Right ventricle myocardium superior (tissue), 1 donor: ENCODE measurements around the gene HOXA10. TPM values are rescaled to one million over a fixed set of nuclear protein-coding genes. Genes with fewer than 3 reads are reported as not detected.

ENCODE experiments used
- ATAC-seq: fragments of 200-7000 bp; cut with Tn5 transposase; one replicate; pipeline ENCODE4 v1.9.1; 2020; ENCODE audit warnings: mild to moderate bottlenecking; ENCODE audit not compliant: poor library complexity
- DNase-seq: peaks from one replicate; pipeline ENCODE4 v3.0.0-alpha.2; 2020
- intact Hi-C: fragments of 100-400 bp; cut with DNase I; formaldehyde crosslinking; loops from one replicate; pipeline ENCODE4 v1.11.2; 2022
- total RNA-seq: library from RNA; stranded (reverse); fragmentation: NEBNext Ultra II Directional; extraction: Animal tissue kit (Norgen Biotek cat#: 25700); gene quantifications from one replicate; pipeline ENCODE4 v1.2.1, GENCODE V29; 2021
- donor health status: DM: no; HTN: yes; CAD: no; lungs with severe emphysema.

The HOXA10 gene
- total RNA-seq, 1 donor from 2014 or later: not detected

DNA sequence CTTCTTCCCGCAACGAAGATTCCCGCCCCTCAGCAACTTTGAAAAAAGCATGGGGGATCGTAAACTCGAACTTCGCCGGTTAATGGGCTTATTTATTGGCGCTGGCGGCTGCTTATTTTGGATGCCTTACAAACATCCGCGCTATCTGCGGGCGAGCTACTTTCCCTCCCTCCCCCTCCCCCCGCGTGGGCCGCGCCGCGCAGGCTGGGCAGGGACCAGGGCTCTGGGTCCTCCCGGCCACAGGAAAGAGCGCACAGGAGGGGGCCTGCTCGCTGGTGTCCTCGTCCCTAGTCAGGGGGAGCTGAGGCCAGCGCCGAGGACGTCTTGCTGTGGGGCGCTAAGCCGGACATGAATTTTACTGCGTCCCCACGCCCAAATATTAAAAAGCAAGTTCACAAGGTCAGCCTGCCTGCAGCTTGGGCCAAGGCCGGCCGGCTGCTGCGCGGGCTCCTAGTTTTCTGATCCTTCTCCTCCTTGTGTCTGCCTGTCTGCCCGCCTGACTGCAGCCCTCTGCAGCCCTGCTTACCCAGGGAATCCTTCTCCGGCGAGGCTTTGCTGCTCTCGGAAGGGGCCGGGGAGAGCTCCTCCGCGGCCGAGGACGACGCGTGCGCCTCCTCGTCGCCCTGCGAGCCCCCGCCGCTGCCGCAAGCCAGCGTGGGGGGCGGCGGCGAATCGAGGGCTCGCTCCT lies 1.2 kb downstream of the HOXA10 start:
- peak; percentile 39 for ATAC-seq
- DNase-seq: no peak
- intact Hi-C loops: no loop called here

- no peak for DNase-seq
- no peak for ATAC-seq
- intact Hi-C loops: no loop called here
Observed at GRCh38 chr7:27172315-27172774, 1.8 kb downstream of the HOXA10 start.

GRCh38 chr7:27171637-27172314 lies 2.3 kb downstream of the HOXA10 start:
- intact Hi-C loops: no loop called here
- no peak for DNase-seq
- ATAC-seq: no peak

GRCh38 chr7:27171325-27171636 lies 2.8 kb downstream of the HOXA10 start:
- intact Hi-C loops: no loop called here
- DNase-seq: no peak
- no peak for ATAC-seq

DNA sequence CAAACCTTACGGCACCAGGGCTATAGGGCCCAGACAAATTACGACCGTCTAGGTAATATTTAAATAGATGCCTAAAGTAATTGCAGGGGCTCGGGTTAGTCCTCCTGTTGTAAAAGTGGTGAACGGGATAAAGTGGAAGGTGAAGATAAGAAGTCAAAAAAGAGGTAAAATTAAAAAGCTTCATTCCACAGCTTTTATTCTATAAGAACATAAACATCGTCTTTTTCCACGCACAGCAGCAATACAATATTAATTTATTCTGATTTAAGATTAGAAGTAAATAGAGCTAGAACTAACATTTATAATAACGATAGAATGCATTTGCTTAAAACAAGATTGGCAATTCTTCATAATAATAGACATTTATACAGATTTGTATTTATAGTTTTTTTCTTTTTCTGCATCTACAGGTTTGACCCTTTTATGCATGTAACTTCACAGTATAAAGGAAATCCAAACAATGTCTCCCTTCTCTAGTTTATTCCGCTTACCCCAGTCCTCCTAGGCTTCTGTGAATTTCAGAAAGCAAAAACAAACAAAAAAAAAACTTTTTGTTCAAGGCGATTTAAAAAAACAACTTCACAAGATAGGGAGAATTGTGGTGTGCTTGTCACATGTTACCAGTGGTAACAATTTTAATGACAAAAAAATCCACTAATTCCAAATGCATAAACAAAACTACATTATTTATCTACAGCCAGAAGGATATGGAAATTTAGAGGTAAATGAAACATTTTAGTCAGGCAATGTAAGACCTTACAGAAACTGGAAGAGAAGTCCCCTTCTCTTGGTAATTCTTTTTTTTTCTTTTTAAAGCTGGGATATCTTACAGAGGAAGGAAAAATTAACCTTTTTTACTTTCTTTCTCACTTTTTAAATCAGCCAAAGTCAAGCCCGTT lies 3.4 kb downstream of the HOXA10 start:
- DNase-seq (no peak), ATAC-seq (no peak)
- intact Hi-C loops: no loop called here

DNA sequence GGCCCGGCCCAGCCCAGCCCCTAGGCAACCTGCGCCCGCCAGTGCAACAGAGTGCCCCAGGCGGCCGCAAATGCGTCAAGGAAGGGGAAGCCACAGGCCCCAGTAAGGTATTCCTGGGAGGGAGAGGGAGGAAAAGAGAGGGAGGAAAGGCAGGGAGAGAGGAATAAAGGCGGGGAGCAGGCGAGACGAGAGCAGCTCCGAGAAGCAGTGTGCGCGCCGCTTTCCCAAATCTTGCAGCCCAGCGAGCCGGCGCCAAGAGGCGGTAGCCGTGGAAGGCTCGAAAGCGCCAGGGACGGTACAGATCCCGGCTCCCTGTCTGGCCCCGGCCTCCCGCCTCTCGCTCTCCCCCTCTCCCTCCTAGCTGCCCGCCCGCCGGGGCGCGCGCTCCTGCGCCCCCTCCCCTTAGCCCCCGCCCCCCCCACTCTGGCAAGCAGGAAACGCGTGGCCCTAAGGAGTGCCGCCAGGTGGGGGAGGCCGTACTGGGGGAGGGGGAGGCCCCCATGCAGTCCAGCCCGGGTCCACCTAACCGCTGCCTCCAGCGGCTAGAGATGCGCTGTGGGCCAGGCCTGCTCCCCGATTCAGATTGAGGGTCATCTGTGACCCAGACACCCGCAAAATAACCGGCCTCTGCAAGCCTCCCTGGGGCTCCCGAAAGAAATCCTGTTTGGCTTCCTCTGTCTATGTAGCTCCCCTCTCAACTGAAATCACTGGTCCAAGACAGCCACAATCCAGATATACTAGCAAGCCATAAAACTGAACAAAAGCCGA lies 4.3 kb downstream of the HOXA10 start:
- no peak for ATAC-seq
- peak; percentile 22 for DNase-seq
- intact Hi-C loops: loop anchor here (10.0 kb wide), 1 partner anchor 1275 kb away; no protein-coding TSS in a partner anchor

- ATAC-seq (no peak), DNase-seq (peak; percentile 29)
Observed at GRCh38 chr7:27168265-27168947, 5.7 kb downstream of the HOXA10 start.

GRCh38 chr7:27167916-27168264 lies 6.2 kb downstream of the HOXA10 start:
- intact Hi-C loops: loop anchor here (10.0 kb wide), 1 partner anchor 1273 kb away; no protein-coding TSS in a partner anchor
- no peak for ATAC-seq
- DNase-seq: no peak

More at GRCh38 chr7:27168265-27168947, 5.7 kb downstream of the HOXA10 start:
- intact Hi-C loops: loop anchor here (10.0 kb wide), 1 partner anchor 1274 kb away; no protein-coding TSS in a partner anchor

GRCh38 chr7:27166531-27167505 lies 7.3 kb downstream of the HOXA10 start:
- DNase-seq: peak; percentile 35
- ATAC-seq: no peak
- intact Hi-C loops: loop anchor here (10.0 kb wide), 1 partner anchor 1272 kb away; no protein-coding TSS in a partner anchor

DNA sequence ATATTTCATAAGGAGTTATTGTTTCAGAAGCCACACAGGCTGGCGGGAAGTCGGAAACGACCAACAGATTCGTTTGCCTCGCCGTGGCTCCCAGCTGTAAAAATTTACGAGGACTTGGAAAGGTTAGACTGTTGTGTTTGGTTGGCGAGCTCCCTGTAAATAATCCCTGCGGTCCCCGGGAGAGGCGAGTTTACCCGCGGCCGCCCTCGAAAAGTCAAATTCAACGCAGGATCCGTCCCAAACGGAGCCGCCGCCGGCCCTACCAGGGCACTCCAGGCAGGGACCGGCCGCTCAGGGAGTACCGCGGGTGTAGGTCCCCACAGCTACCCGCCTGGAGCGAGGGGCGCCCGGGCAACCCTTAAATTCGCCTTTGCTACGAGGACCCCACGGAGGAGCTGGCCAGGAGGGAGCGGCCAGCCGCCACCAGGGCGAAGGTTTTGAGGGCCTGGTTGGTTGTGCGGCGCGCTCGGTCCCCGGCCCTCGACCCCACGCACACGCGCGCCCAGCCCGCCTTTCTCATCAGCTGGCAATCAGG lies 8.1 kb downstream of the HOXA10 start:
- DNase-seq (peak; percentile 37), ATAC-seq (no peak)
- intact Hi-C loops: loop anchor here (10.0 kb wide), 1 partner anchor 1271 kb away; no protein-coding TSS in a partner anchor

DNA sequence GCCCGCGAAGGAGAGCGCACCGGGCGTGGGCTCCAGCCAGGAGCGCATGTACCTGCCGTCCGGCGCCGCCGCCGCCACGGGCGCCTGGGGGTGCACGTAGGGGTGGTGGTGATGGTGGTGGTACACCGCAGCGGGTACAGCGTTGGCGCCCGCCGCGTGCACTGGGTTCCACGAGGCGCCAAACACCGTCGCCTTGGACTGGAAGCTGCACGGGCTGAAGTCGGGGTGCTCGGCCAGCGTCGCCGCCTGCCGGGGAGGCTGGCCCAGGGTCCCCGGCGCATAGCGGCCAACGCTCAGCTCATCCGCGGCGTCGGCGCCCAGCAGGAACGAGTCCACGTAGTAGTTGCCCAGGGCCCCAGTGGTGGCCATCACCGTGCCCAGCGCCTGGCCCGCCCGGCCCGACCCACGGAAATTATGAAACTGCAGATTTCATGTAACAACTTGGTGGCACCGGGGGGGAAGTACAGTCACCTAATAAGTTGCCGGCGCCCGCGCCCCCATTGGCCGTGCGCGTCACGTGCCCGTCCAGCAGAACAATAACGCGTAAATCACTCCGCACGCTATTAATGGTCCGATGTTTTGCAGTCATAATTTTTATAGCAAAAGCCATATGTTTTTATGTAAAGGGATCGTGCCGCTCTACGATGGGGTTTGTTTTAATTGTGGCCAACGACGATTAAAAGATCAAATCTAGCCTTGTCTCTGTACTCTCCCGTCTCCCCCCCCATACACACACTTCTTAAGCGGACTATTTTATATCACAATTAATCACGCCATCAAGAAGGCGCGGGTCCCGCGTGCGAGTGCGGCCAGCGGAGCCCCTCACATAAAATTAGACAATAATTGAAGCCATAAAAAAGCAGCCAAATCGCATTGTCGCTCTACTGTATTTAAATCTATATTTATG lies 8.8 kb downstream of the HOXA10 start, which contains the start of gene HOXA9:
TSS of gene HOXA9 (minus strand) at position 449 of the 907 bp plus-strand sequence. CDS start at position 369, 80 bp downstream.
- DNase-seq (peak; percentile 75), ATAC-seq (no peak)
- intact Hi-C loops: loop anchor here (10.0 kb wide), 1 partner anchor 1271 kb away; no protein-coding TSS in a partner anchor

- intact Hi-C loops: loop anchor here (5.0 to 10.0 kb wide), 3 partner anchors 482 to 1270 kb away; no protein-coding TSS in a partner anchor
- DNase-seq (no peak), ATAC-seq (no peak)
Observed at GRCh38 chr7:27164367-27165088, 9.6 kb downstream of the HOXA10 start.

DNA sequence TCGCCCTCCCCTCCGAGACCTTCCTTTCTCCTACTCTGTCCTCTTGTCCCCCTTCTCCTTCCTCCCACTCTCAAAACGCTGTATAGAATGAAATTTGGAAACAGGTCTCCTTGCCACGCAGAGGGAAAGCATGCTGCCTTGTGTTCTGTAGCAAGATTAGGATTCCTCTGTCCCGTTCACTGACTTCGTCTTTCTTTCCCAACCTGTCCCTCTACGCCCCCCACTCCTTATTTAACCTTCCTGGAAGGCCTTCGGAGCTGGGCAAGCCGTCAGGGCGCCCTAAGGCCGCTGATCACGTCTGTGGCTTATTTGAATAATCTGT lies 10.1 kb downstream of the HOXA10 start:
- intact Hi-C loops: loop anchor here (5.0 to 10.0 kb wide), 3 partner anchors 482 to 1269 kb away; no protein-coding TSS in a partner anchor
- DNase-seq: no peak
- ATAC-seq: no peak

GRCh38 chr7:27163288-27164044 lies 10.7 kb downstream of the HOXA10 start:
- no peak for DNase-seq
- ATAC-seq: no peak
- intact Hi-C loops: loop anchor here (5.0 to 10.0 kb wide), 3 partner anchors 481 to 1269 kb away; no protein-coding TSS in a partner anchor
